SK-N-SH treated with all-trans-retinoic acid at 6 μM for 48 hours (cell line): ENCODE data around the gene DENND1A.

Source experiments
- ARNTL ChIP-seq: fragments of 450-650 bp; formaldehyde crosslinking; IDR thresholded peaks from 2 replicates; pipeline ENCODE4 v1.5.0; 2020; ENCODE audit warnings: low read depth, mild to moderate bottlenecking, moderate library complexity, borderline replicate concordance
- CSRNP3 ChIP-seq: fragments of 250-450 bp; sonication (Bioruptor Pico); IDR thresholded peaks from 2 replicates; pipeline ENCODE4 v1.5.1; 2021; ENCODE audit warnings: mild to moderate bottlenecking, moderate library complexity
- PATZ1 ChIP-seq: fragments of 250-450 bp; sonication (Bioruptor Pico); IDR thresholded peaks from 2 replicates; pipeline ENCODE4 v1.8.0; 2020; ENCODE audit warnings: mild to moderate bottlenecking, moderate library complexity, borderline replicate concordance
- PPARA ChIP-seq: fragments of 250-450 bp; sonication (Bioruptor Pico); IDR thresholded peaks from 2 replicates; pipeline ENCODE4 v1.5.0; 2020; ENCODE audit warnings: mild to moderate bottlenecking, borderline replicate concordance
- TSHZ2 ChIP-seq: fragments of 250-450 bp; sonication (Bioruptor Pico); IDR thresholded peaks from 2 replicates; pipeline ENCODE4 v1.5.0; 2020; ENCODE audit warnings: mild to moderate bottlenecking, moderate library complexity
- ZFP30 ChIP-seq: fragments of 450-650 bp; formaldehyde crosslinking; IDR thresholded peaks from 2 replicates; pipeline ENCODE4 v1.5.0; 2022; ENCODE audit warnings: mild to moderate bottlenecking, moderate library complexity
- ZNF565 ChIP-seq: fragments of 450-650 bp; formaldehyde crosslinking; conservative IDR thresholded peaks from 2 replicates; pipeline ENCODE4 v1.5.0; 2020; ENCODE audit warnings: low read depth, mild to moderate bottlenecking, moderate library complexity

GRCh38 chr9:123789554-123790292, 140.2 kb downstream of the DENND1A start:
- TF ChIP-seq ZFP30 (CRISPR knock-in tag): no peak
- no peak for TF ChIP-seq CSRNP3 (CRISPR knock-in tag)
- TF ChIP-seq ARNTL (CRISPR knock-in tag): no peak
- no peak for TF ChIP-seq ZNF565 (CRISPR knock-in tag)
- no peak for TF ChIP-seq TSHZ2 (CRISPR knock-in tag)
- no peak for TF ChIP-seq PATZ1 (CRISPR knock-in tag)
- TF ChIP-seq PPARA (CRISPR knock-in tag): no peak
